CD4-positive, alpha-beta T cell (primary cell): ENCODE results near the gene TEK. TPM values are rescaled to one million over a fixed set of nuclear protein-coding genes. Genes with fewer than 3 reads are reported as not detected.
"Not testable (repeated sequence)": the region's sequence is repeated elsewhere in the genome, so short reads cannot be mapped to it uniquely, and the experiment has no call there.

Experiments
- ATAC-seq: fragments of 200-7000 bp; cut with Tn5 transposase; one replicate; pipeline ENCODE4 v1.10.0; 2022; ENCODE audit warnings: mild to moderate bottlenecking; ENCODE audit not compliant: poor library complexity
- CTCF ChIA-PET: fragments of 350-600 bp; sonication (Branson Sonifier 250); formaldehyde crosslinking; loops from one replicate; lab custom pipeline; 2021; ENCODE audit warnings: antibody characterized with exemption, inconsistent platforms; lab: Charles Lee
- POLR2A ChIA-PET: fragments of 350-600 bp; sonication (Branson Sonifier 250); formaldehyde crosslinking; loops from one replicate; lab custom pipeline; 2021; ENCODE audit warnings: antibody characterized with exemption, inconsistent platforms; lab: Charles Lee
- DNase-seq, 14 experiments: peaks; one replicate each; pipeline ENCODE4 v3.0.0-alpha.2; 2013 to 2020; ENCODE audit warnings: mixed read lengths in 2 of 14
- H3K27ac ChIP-seq, 2 donors: one replicate each; pipeline versions ENCODE4 v1.5.1 to v1.7.0; 2013; ENCODE audit warnings: low read length in 2 of 2, low read depth in 1 of 2, mild to moderate bottlenecking in 1 of 2
- H3K27me3 ChIP-seq, 2 experiments: 1 replicate in 1 of 2; 2 replicates in 1 of 2; pipeline versions ENCODE4 v1.6.1 to v1.7.0; 2013; ENCODE audit warnings: low read length in 2 of 2, control low read depth in 1 of 2, mild to moderate bottlenecking in 1 of 2, moderate library complexity in 1 of 2; ENCODE audit not compliant: insufficient read depth in 2 of 2, control insufficient read depth in 1 of 2
- H3K36me3 ChIP-seq: one replicate; pipeline ENCODE4 v1.6.1; 2013; ENCODE audit warnings: low read length, control low read depth; ENCODE audit not compliant: insufficient read depth
- H3K4me1 ChIP-seq: one replicate; pipeline ENCODE4 v1.6.1; 2013; ENCODE audit warnings: low read length, control low read depth; ENCODE audit not compliant: insufficient read depth
- H3K4me3 ChIP-seq: one replicate; pipeline ENCODE4 v1.5.1; 2013; ENCODE audit warnings: mild to moderate bottlenecking, low read length, moderate library complexity
- H3K9me3 ChIP-seq, 2 experiments: 1 replicate in 1 of 2; 2 replicates in 1 of 2; pipeline versions ENCODE4 v1.6.1 to v1.7.0; 2013; ENCODE audit warnings: low read length in 2 of 2, mild to moderate bottlenecking in 2 of 2, control low read depth in 1 of 2, moderate library complexity in 1 of 2; ENCODE audit not compliant: control insufficient read depth in 1 of 2, insufficient read depth in 1 of 2
- H3K27ac Mint-ChIP-seq: one replicate; pipeline ENCODE4 v1.8.0; 2020; ENCODE audit warnings: mixed read lengths
- H3K27me3 Mint-ChIP-seq: one replicate; pipeline ENCODE4 v1.8.0; 2021; ENCODE audit warnings: mixed read lengths
- H3K36me3 Mint-ChIP-seq: one replicate; pipeline ENCODE4 v1.8.0; 2021; ENCODE audit warnings: low read depth, mixed read lengths
- H3K4me1 Mint-ChIP-seq: one replicate; pipeline ENCODE4 v1.8.0; 2021; ENCODE audit warnings: low read depth, mixed read lengths
- H3K4me3 Mint-ChIP-seq: one replicate; pipeline ENCODE4 v1.8.0; 2020; ENCODE audit warnings: mild to moderate bottlenecking, mixed read lengths
- H3K9me3 Mint-ChIP-seq: one replicate; pipeline ENCODE4 v1.8.0; 2020; ENCODE audit warnings: mixed read lengths
- CTCF ChIP-seq: fragments of 200-600 bp; IDR thresholded peaks from one replicate; pipeline ENCODE4 v1.8.0; 2022; ENCODE audit warnings: antibody characterized with exemption, mild to moderate bottlenecking
- intact Hi-C, 2 experiments: fragments of 100-400 bp; cut with DNase I in 1 of 2; cut with micrococcal nuclease in 1 of 2; formaldehyde crosslinking; loops; one replicate each; pipeline versions ENCODE4 v1.15.1 to v1.9.0; 2023 to 2025; cut with DNase I, micrococcal nuclease
- total RNA-seq, 174 experiments: library from RNA in 2 of 174; stranded (reverse) in 2 of 174; gene quantifications; one replicate each; pipeline ENCODE4 v1.2.3 and lab custom pipeline; 2021 to 2026

Gene TEK
- total RNA-seq, 2 experiments from 2014 or later, result not detected

GRCh38 chr9:27089706-27090105, 19.3 kb upstream of the TEK start:
- Histone ChIP-seq H3K27me3 (no peaks in the 10 kb centered on the region), H3K36me3 (no peaks in the 10 kb centered on the region), H3K4me1 (no peaks in the 10 kb centered on the region), H3K4me3 (no peak overlapping the region), H3K9me3 (peaks cover 0 to 8% of the 10 kb centered on the region in 2 experiments), H3K27ac (no peak overlapping the region)
- H3K4me3 Mint-ChIP-seq, result no peak overlapping the region
- POLR2A ChIA-PET, result no interaction called here
- no peak for DNase-seq
- H3K27me3 Mint-ChIP-seq, result peaks cover 15% of the 10 kb centered on the region
- no peak overlapping the region for H3K27ac Mint-ChIP-seq
- no peak for ATAC-seq
- H3K9me3 Mint-ChIP-seq, result no peaks in the 10 kb centered on the region
- TF ChIP-seq CTCF, result no peak
- no peaks in the 10 kb centered on the region for H3K36me3 Mint-ChIP-seq
- intact Hi-C loops, result no loop called here
- H3K4me1 Mint-ChIP-seq, result no peaks in the 10 kb centered on the region
- CTCF ChIA-PET, result no interaction called here

GRCh38 chr9:27090231-27090630, 18.8 kb upstream of the TEK start:
- H3K4me1 Mint-ChIP-seq, result no peaks in the 10 kb centered on the region

GRCh38 chr9:27090711-27091110, 18.3 kb upstream of the TEK start:
- intact Hi-C loops, result no loop called here
- no peaks in the 10 kb centered on the region for H3K9me3 Mint-ChIP-seq
- H3K36me3 Mint-ChIP-seq, result no peaks in the 10 kb centered on the region
- ATAC-seq, result no peak
- no peak for TF ChIP-seq CTCF
- no peak for DNase-seq
- Histone ChIP-seq H3K4me1 (no peaks in the 10 kb centered on the region), H3K27me3 (no peaks in the 10 kb centered on the region), H3K4me3 (no peak overlapping the region), H3K36me3 (no peaks in the 10 kb centered on the region), H3K27ac (no peak overlapping the region), H3K9me3 (peaks cover 0 to 8% of the 10 kb centered on the region in 2 experiments)
- ChIA-PET POLR2A (no interaction called here), CTCF (no interaction called here)
- H3K4me1 Mint-ChIP-seq, result no peaks in the 10 kb centered on the region
- peaks cover 25% of the 10 kb centered on the region for H3K27me3 Mint-ChIP-seq
- H3K4me3 Mint-ChIP-seq, result no peak overlapping the region
- H3K27ac Mint-ChIP-seq, result no peak overlapping the region

More at GRCh38 chr9:27090231-27090630, 18.8 kb upstream of the TEK start:
- CTCF ChIA-PET, result no interaction called here
- intact Hi-C loops, result no loop called here
- no peak for TF ChIP-seq CTCF
- no peak overlapping the region for H3K4me3 ChIP-seq
- no peak for DNase-seq
- no peak overlapping the region for H3K27ac Mint-ChIP-seq
- H3K4me1 ChIP-seq, result no peaks in the 10 kb centered on the region
- no peaks in the 10 kb centered on the region for H3K9me3 Mint-ChIP-seq
- H3K36me3 ChIP-seq, result no peaks in the 10 kb centered on the region
- ATAC-seq, result no peak
- no peaks in the 10 kb centered on the region for H3K27me3 ChIP-seq
- H3K9me3 ChIP-seq, result peaks cover 0 to 8% of the 10 kb centered on the region in 2 experiments
- no peak overlapping the region for H3K4me3 Mint-ChIP-seq
- peaks cover 21% of the 10 kb centered on the region for H3K27me3 Mint-ChIP-seq
- POLR2A ChIA-PET, result no interaction called here
- no peaks in the 10 kb centered on the region for H3K36me3 Mint-ChIP-seq
- no peak overlapping the region for H3K27ac ChIP-seq

- intact Hi-C loops, result not testable (repeated sequence)
Measured at GRCh38 chr9:27092496-27092895, 16.5 kb upstream of the TEK start.

GRCh38 chr9:27093384-27094067, 15.5 kb upstream of the TEK start:
- peaks cover 39% of the 10 kb centered on the region for H3K27me3 Mint-ChIP-seq
- POLR2A ChIA-PET, DNase-seq, intact Hi-C loops, H3K27ac ChIP-seq, H3K36me3 ChIP-seq, ATAC-seq, H3K4me3 ChIP-seq, H3K36me3 Mint-ChIP-seq, H3K9me3 Mint-ChIP-seq, H3K27me3 ChIP-seq, H3K4me1 ChIP-seq, H3K9me3 ChIP-seq, H3K4me1 Mint-ChIP-seq, H3K27ac Mint-ChIP-seq, H3K4me3 Mint-ChIP-seq: not testable (repeated sequence)
- CTCF ChIA-PET, result interaction anchor here (1.1 kb wide), 1 partner anchor 10 kb away, joined by 3 read pairs; no protein-coding TSS in a partner anchor

More at GRCh38 chr9:27092496-27092895, 16.5 kb upstream of the TEK start:
- H3K27me3 ChIP-seq, H3K36me3 Mint-ChIP-seq, H3K4me1 ChIP-seq, DNase-seq, ATAC-seq, H3K4me3 Mint-ChIP-seq, H3K9me3 ChIP-seq, H3K4me3 ChIP-seq, H3K4me1 Mint-ChIP-seq, H3K36me3 ChIP-seq, H3K9me3 Mint-ChIP-seq, H3K27ac ChIP-seq, H3K27ac Mint-ChIP-seq, POLR2A ChIA-PET: not testable (repeated sequence)
- H3K27me3 Mint-ChIP-seq, result peaks cover 39% of the 10 kb centered on the region
- CTCF ChIA-PET, result interaction anchor here (1.1 kb wide), 1 partner anchor 11 kb away, joined by 3 read pairs; no protein-coding TSS in a partner anchor
